Vagina (tissue), 2 donors: Measurements from ENCODE around the gene NOC4L. TPM values are rescaled to one million over a fixed set of nuclear protein-coding genes. Genes with fewer than 3 reads are reported as not detected.

Source experiments
- DNase-seq, 2 donors: peaks; one replicate each; pipeline ENCODE4 v3.0.0-alpha.2; 2017; ENCODE audit errors: extremely low spot score in 2 of 2
- H3K27ac ChIP-seq: fragments of 200-600 bp; sonication (generic); one replicate; pipeline ENCODE4 v1.5.1; 2019
- H3K27me3 ChIP-seq: fragments of 200-600 bp; sonication (generic); one replicate; pipeline ENCODE4 v1.5.1; 2019
- H3K36me3 ChIP-seq, 2 donors: fragments of 200-600 bp; sonication (generic); one replicate each; pipeline ENCODE4 v1.5.1; 2017 to 2019
- H3K4me1 ChIP-seq: fragments of 200-600 bp; sonication (generic); one replicate; pipeline ENCODE4 v1.5.1; 2019
- H3K4me3 ChIP-seq, 2 donors: fragments of 200-600 bp; sonication (generic); 1 replicate in 1 of 2; 2 replicates in 1 of 2; pipeline ENCODE4 v1.5.1; 2016 to 2019
- H3K9me3 ChIP-seq: fragments of 200-600 bp; sonication (generic); one replicate; pipeline ENCODE4 v1.5.1; 2019
- POLR2A ChIP-seq, 2 donors: fragments of 450-650 bp; IDR thresholded peaks; one replicate each; pipeline ENCODE4 v1.6.1; 2017; ENCODE audit warnings: antibody characterized with exemption in 2 of 2, mild to moderate bottlenecking in 2 of 2, moderate library complexity in 2 of 2
- POLR2AphosphoS5 ChIP-seq, 2 donors: sonication (generic); formaldehyde crosslinking; IDR thresholded peaks; one replicate each; pipeline ENCODE4 v1.9.0; 2017; ENCODE audit warnings: antibody characterized with exemption in 2 of 2, mild to moderate bottlenecking in 2 of 2, low read depth in 1 of 2; ENCODE audit not compliant: insufficient read depth in 1 of 2
- intact Hi-C: fragments of 100-400 bp; cut with DNase I; formaldehyde crosslinking; loops from one replicate; pipeline ENCODE4 v1.15.1; 2023
- total RNA-seq: library from RNA; depleted of rRNA; stranded (reverse); fragments of >200 nt; gene quantifications from one replicate; pipeline ENCODE4 v1.2.3, GENCODE V29; 2016
- TF ChIP-seq, protein P1 (sequence below), 3 experiments: fragments of 450-650 bp in 2 of 3; fragments of 200-600 bp in 1 of 3; sonication (generic) in 1 of 3; IDR thresholded peaks; one replicate each; pipeline ENCODE4 v1.5.1; 2017 to 2019; ENCODE audit warnings: antibody characterized with exemption in 3 of 3, mild to moderate bottlenecking in 2 of 3, moderate library complexity in 2 of 3

NOC4L gene
- total RNA-seq, 1 donor from 2014 or later, result 13.0 TPM

DNA sequence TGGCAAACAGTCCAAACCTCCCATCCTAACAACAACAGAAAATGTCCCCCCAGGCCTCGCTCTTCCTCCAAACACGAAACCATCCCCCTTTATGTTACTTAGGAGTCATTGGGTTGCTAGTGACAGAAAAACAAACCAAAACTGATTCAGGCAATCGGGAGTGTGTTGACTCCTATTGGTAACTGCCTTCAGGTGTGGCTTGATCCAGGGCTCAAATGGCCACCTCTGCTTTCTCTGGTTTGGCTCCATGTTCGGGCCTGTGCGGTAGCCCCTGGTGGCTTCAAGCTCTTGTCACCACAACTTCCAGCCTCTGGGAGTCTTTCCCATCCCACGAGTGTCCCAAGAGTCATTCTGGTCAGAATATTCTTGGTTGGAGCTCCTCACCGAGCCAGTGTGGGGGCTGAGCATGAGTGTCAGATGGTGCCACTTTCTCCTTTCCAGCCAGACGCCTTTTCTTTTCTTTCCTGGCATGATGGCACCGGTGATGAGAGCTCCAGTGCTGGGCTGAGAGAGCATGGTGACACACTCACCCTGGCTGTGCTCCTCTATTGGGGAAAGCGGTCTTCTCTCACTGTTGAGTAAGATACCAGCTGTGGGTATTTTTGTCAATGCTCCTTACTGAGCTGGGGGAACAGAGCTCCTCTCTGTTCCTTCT is 38.6 kb downstream of the NOC4L start:
- no peaks in the 10 kb centered on the region for H3K36me3 ChIP-seq
- H3K27ac ChIP-seq, result no peak overlapping the region
- no peak overlapping the region for H3K4me3 ChIP-seq
- H3K27me3 ChIP-seq, result no peaks in the 10 kb centered on the region
- peaks cover 9% of the 10 kb centered on the region for H3K9me3 ChIP-seq
- DNase-seq, result no peak
- H3K4me1 ChIP-seq, result no peaks in the 10 kb centered on the region
- TF ChIP-seq POLR2A (IDR thresholded peaks at IDR 0.05) (no peak), POLR2AphosphoS5 (IDR thresholded peaks at IDR 0.05; ENCODE audit: insufficient read depth in 1 of 2, low read depth in 1 of 2) (no peak)
- TF ChIP-seq, protein P1, sequence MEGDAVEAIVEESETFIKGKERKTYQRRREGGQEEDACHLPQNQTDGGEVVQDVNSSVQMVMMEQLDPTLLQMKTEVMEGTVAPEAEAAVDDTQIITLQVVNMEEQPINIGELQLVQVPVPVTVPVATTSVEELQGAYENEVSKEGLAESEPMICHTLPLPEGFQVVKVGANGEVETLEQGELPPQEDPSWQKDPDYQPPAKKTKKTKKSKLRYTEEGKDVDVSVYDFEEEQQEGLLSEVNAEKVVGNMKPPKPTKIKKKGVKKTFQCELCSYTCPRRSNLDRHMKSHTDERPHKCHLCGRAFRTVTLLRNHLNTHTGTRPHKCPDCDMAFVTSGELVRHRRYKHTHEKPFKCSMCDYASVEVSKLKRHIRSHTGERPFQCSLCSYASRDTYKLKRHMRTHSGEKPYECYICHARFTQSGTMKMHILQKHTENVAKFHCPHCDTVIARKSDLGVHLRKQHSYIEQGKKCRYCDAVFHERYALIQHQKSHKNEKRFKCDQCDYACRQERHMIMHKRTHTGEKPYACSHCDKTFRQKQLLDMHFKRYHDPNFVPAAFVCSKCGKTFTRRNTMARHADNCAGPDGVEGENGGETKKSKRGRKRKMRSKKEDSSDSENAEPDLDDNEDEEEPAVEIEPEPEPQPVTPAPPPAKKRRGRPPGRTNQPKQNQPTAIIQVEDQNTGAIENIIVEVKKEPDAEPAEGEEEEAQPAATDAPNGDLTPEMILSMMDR (IDR thresholded peaks at IDR 0.05), result no peak
- intact Hi-C loops, result no loop called here

DNA sequence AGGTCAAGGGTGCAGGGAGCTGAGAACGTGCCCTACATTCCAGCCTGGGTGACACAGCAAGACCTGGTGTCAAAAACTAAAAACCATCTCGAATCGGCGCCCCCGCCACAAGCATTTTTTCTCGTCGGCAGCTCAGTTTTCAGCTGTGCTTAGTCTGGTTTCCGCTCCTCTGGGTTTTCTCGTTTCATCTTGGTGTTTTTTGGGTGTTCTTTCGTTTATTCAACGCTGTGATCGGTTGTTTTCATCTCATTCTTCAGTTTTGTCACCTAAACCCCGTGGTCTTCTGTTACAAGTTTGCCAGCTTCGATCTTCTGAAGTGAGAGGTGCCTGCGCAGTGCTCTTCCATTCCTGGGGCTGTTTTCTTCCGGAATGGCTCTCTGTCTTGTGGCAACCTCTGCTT is 41.4 kb downstream of the NOC4L start:
- Histone ChIP-seq H3K4me3 (no peak overlapping the region), H3K4me1 (peaks cover 17% of the 10 kb centered on the region), H3K27ac (no peak overlapping the region), H3K36me3 (no peaks in the 10 kb centered on the region), H3K9me3 (peaks cover 9% of the 10 kb centered on the region), H3K27me3 (no peaks in the 10 kb centered on the region)
- intact Hi-C loops, result no loop called here
- no peak for DNase-seq
- TF ChIP-seq POLR2A (IDR thresholded peaks at IDR 0.05) (no peak), POLR2AphosphoS5 (IDR thresholded peaks at IDR 0.05; ENCODE audit: insufficient read depth in 1 of 2, low read depth in 1 of 2) (no peak)
- TF ChIP-seq, protein P1 (IDR thresholded peaks at IDR 0.05), result no peak

- Histone ChIP-seq H3K36me3 (no peaks in the 10 kb centered on the region), H3K9me3 (peaks cover 9% of the 10 kb centered on the region), H3K27ac (no peak overlapping the region), H3K27me3 (no peaks in the 10 kb centered on the region), H3K4me1 (peaks cover 23% of the 10 kb centered on the region), H3K4me3 (no peak overlapping the region)
- intact Hi-C loops, result no loop called here
- TF ChIP-seq POLR2AphosphoS5 (IDR thresholded peaks at IDR 0.05; ENCODE audit: insufficient read depth in 1 of 2, low read depth in 1 of 2), result no peak
- TF ChIP-seq POLR2A (IDR thresholded peaks at IDR 0.05), result no peak
- DNase-seq, result no peak
Observed at GRCh38 chr12:132186208-132186856, 42.1 kb downstream of the NOC4L start.

GRCh38 chr12:132186857-132187620 is 42.8 kb downstream of the NOC4L start:
- no peak for DNase-seq
- intact Hi-C loops, result no loop called here
- TF ChIP-seq POLR2AphosphoS5 (IDR thresholded peaks at IDR 0.05; ENCODE audit: insufficient read depth in 1 of 2, low read depth in 1 of 2), result no peak
- TF ChIP-seq, protein P1 (IDR thresholded peaks at IDR 0.05), result no peak
- Histone ChIP-seq H3K27me3 (no peaks in the 10 kb centered on the region), H3K4me1 (peaks cover 26% of the 10 kb centered on the region), H3K27ac (no peak overlapping the region), H3K4me3 (no peak overlapping the region), H3K9me3 (peaks cover 9% of the 10 kb centered on the region), H3K36me3 (no peaks in the 10 kb centered on the region)

DNA sequence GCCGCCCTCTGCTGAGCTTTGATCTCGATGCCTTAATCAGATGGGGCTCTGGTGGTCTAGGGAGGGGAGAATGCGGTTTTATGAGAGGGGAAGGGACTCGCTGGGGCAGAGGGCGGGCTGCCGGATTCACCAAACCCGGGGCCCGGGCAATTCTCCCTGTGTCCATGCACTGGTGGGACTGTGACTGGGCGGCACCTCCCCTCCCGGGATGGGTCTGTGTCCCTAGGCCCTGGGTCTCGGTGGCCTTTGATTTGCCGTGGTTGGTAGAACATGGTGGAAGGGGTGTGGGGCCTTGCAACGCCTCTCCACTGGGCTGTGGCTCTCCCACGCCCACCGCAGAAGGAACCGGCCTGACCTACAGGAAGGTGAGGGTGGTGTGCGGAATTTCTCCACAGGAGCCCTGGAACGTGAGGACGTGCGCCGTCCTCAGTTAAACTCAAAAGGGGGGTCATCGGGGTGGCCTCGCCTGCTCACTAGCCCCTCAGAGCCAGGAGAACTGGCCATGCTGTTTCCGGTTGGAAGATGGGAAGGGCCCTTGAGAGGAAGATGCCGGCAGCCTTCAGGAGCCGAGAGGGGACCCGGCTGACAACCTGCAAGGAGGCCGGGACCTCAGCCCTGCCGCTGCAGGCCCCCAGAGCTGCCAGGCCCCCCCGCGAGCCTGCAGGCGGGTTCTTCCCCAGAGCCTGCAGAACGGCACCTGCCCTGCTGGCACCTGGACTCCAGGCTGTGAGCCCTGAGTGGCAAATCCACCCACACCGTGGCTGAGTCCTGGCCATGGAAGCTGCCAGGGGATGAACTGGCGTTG is 43.6 kb downstream of the NOC4L start:
- Histone ChIP-seq H3K27ac (no peak overlapping the region), H3K9me3 (peaks cover 9% of the 10 kb centered on the region)
- intact Hi-C loops, result no loop called here

More for the DNA sequence above, 43.6 kb downstream of the NOC4L start:
- peaks cover 26% of the 10 kb centered on the region for H3K4me1 ChIP-seq
- H3K36me3 ChIP-seq, result no peaks in the 10 kb centered on the region
- no peaks in the 10 kb centered on the region for H3K27me3 ChIP-seq
- no peak overlapping the region for H3K4me3 ChIP-seq
- TF ChIP-seq, protein P1 (IDR thresholded peaks at IDR 0.05), result no peak
- TF ChIP-seq POLR2A (IDR thresholded peaks at IDR 0.05), result no peak
- TF ChIP-seq POLR2AphosphoS5 (IDR thresholded peaks at IDR 0.05; ENCODE audit: insufficient read depth in 1 of 2, low read depth in 1 of 2), result no peak
- DNase-seq, result no peak
